ENCODE results near the gene OR4Q2.
"Not testable (repeated sequence)": the region's sequence is repeated elsewhere in the genome, so short reads cannot be mapped to it uniquely, and the experiment has no call there.

Gene OR4Q2

GRCh38 chr14:20001863-20002262 lies at the start of gene OR4Q2:
Gene OR4Q2, plus strand, starts transcription at chr14:20002163.
- DNase-seq = no peak

- DNase-seq = not testable (repeated sequence)
Measured at GRCh38 chr14:19969735-19970134, 32.2 kb upstream of the OR4Q2 start.

GRCh38 chr14:19974844-19975243 lies 27.1 kb upstream of the OR4Q2 start:
- peak; percentile 41 for DNase-seq

GRCh38 chr14:19975291-19975690 lies 26.7 kb upstream of the OR4Q2 start, which contains the start of gene OR4K15:
Gene OR4K15, plus strand, starts transcription at chr14:19975591. Its CDS starts 0 bp downstream, at chr14:19975591.
- no peak for DNase-seq

GRCh38 chr14:19993438-19993837 lies 8.5 kb upstream of the OR4Q2 start:
- DNase-seq = no peak

- DNase-seq = no peak
Measured at GRCh38 chr14:20002319-20002718, 356 bp downstream of the OR4Q2 start.

- DNase-seq = no peak
Measured at GRCh38 chr14:20008156-20008555, 6.2 kb downstream of the OR4Q2 start.

- no peak for DNase-seq
Measured at GRCh38 chr14:20019257-20019865, 17.4 kb downstream of the OR4Q2 start, which contains the start of gene OR4K14. Gene OR4K14, minus strand, starts transcription at chr14:20019307. Its CDS starts 4,114 bp downstream, at chr14:20015193.

GRCh38 chr14:20031058-20031457 lies 29.1 kb downstream of the OR4Q2 start:
- DNase-seq = no peak

- no peak for DNase-seq
Measured at GRCh38 chr14:20035449-20035848, 33.5 kb downstream of the OR4Q2 start.

GRCh38 chr14:20035938-20036337 lies 34.0 kb downstream of the OR4Q2 start, which contains the start of gene OR4K13:
Gene OR4K13, minus strand, starts transcription at chr14:20036038. Its CDS starts 1,280 bp downstream, at chr14:20034758.
- no peak for DNase-seq

GRCh38 chr14:20044243-20044642 lies 42.3 kb downstream of the OR4Q2 start:
- no peak for DNase-seq

- no peak for DNase-seq
Measured at GRCh38 chr14:20048202-20048601, 46.2 kb downstream of the OR4Q2 start.

Measured in CD4-positive, alpha-beta T cell treated with Interleukin-17A for 4 hours (primary cell).